GM21526 (cell line): Measurements from ENCODE around the gene KRT12.

Experiments
- ATAC-seq: cut with Tn5 transposase; IDR thresholded peaks from one replicate; pipeline ENCODE4 v1.9.1; 2021; ENCODE audit warnings: moderate library complexity; ENCODE audit not compliant: unreplicated experiment, low FRiP score

The KRT12 gene

GRCh38 chr17:40848583-40849235 is 18.3 kb downstream of the KRT12 start:
- ATAC-seq = no peak

DNA sequence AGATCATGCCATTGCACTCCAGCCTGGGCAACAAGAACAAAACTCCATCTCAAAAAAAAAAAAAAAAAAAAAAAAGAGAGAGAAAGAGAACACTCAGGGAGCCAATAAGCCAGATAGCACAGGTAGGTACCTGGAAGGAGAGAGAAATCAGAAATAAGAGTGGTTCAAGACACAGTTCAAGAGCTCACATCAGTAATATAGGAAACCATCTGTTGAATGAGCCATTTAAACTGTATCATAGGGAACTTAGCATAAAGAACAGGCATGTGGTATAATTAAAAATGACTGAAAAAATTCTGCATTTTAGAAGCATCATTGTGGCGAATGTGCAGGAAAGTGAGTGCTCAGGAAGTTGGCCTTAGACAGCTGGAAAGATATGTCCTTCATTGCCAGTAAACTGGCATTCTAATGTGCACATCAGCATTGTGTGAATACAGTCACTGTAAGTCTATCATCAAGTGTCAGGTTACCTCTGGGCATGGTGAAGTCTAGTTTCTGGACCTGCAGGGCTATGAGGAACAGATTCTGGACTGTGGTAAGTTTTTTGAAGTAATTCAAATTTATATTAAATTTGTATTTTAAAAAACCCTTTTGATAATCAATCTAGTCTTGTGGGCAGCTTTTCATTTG is 20.4 kb downstream of the KRT12 start:
- ATAC-seq = no peak

- no peak for ATAC-seq
These were observed 22.3 kb downstream of the KRT12 start for GRCh38 chr17:40844671-40845107.

DNA sequence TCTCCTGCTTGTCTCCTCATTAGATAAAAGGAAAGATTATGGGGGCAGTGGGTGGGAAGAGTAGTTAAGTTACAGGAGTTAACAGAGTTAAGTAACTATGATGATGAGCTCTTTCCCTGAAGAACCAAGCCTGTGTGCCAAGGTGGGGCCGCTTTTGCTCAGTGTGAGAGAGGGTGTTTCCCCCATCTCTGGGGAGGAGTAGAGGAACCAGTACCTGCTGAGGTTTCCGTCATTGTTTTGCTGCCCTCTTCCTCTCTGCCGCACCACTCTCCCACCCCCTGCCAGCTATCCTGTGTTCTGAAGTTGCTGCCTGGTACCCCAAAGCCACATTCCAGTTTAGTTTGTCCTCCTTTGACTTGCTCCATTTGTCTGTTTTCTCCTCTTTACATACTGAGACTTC is 23.8 kb downstream of the KRT12 start:
- ATAC-seq = no peak

- no peak for ATAC-seq
These were observed 25.8 kb downstream of the KRT12 start for GRCh38 chr17:40841246-40841645.

DNA sequence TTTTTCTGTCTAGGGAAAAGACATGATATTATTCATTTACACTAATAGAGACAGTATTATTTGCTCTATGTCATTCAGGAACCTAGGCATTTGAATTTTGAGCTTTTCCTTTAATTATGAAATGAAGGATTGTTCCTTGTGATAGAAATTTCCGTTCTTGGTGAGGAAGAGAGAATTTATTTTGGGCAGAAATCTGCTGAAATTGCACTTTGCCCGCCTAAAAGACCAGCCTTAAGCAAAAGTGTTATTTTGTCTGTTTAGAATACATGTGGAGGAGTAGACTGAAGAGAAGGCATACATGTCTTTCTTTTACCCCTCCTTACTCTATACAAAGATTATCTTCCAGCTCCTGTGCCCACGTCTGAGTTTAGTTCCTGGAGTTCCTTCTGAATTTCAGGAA is 27.8 kb downstream of the KRT12 start:
- no peak for ATAC-seq

DNA sequence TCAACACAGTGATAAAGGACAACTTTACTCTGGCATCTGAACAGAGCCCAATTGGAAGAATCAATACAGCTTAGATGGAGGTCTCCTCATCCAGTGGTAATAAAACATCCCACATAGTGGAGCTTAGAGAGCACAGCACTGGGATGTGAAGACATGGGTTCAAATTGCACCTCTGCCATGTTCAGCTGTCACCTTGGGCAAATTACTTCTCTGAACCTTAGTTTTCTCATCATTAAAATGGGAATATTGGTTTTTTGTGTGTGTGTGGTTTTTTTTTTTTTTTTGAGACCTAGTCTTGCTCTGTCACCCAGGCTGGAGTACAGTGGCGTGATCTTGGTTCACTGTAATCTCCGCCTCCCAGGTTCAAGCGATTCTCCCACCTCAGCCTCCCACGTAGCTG is 31.0 kb downstream of the KRT12 start:
- ATAC-seq = no peak

GRCh38 chr17:40833882-40834281 is 33.1 kb downstream of the KRT12 start:
- no peak for ATAC-seq

GRCh38 chr17:40832840-40833239 is 34.2 kb downstream of the KRT12 start:
- no peak for ATAC-seq

DNA sequence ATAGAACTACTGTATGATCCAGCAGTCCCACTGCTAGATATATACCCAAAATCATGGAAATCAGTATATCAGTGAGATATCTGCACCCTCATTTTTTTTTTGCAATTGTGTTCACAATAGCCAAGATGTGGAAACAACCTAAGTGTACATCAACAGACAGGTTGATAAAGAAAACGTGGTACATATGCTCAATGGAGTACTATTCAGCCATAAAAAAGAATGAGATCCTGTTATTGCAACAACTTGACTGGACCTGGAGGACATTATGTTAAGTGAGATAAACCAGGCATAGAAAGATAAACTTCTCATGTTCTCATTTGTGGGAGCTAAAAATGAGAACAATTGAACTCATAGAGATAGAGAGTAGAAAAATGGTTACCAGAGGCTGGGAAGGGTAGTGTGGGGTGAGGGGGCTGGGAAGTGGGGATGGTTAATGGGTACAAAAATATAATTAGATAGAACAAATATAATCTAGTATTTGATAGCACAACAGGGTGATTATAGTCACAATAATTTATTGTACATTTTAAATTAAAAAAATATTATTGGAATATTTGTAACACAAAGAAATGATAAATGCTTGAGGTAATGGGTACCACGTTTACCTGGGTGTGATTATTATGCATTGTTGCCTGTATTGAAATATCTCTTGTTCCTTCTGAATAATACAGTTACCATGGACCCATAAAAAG is 36.8 kb downstream of the KRT12 start:
- ATAC-seq = no peak

- no peak for ATAC-seq
These were observed 38.5 kb downstream of the KRT12 start for GRCh38 chr17:40828454-40829044.

DNA sequence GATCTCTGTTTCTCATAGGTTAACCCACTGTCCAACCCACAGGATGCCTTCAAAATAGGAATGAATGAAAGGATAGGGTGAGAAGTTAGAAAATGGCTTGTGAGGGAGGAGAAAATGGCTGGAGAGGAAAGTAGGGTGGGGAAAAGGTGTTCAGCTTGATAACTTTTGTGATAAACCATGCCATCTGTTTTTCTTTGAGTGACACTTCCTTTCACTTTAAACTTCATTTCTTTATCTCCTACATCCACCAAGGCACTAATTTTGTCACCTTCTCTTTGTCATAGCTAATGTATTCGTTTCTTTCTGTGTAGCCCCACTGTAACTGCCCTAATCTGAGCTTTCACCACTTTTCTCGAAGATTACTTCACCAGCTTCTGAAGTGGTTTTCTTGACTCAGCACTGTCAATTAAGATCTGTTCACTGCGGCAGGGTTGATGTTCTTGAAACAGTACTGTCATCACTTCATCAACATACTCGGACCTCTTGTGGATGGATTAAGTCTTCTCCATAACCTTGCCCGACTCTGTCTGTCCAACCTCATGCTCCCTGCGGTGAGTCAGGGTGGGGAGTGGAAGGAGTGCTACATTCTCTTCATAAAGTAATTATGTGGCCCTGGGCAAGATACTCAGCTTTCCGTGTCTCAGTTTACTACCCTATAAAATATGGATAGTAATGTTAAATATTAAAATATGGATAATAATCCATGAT is 39.1 kb downstream of the KRT12 start:
- ATAC-seq = no peak

DNA sequence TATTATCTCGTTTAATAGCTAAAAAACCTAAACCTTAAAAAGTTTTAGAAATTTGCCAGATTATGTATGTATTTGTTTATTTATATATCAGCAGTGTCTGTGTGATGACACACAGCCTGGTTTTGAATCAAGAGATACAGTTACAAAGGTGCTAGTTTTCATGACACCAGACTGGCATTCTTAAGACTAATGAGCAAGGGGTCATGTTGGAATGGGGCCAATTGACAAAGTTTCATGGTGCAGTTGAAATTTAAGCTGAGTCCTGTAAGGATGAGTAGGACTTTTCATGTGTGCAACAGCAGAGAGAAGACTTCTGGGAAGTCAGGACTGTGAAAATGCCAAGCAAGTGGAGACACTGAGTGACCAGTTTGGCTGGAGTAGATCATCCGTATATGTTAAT is 41.4 kb downstream of the KRT12 start:
- ATAC-seq = no peak

- no peak for ATAC-seq
These were observed 42.8 kb downstream of the KRT12 start for GRCh38 chr17:40824015-40824832.

DNA sequence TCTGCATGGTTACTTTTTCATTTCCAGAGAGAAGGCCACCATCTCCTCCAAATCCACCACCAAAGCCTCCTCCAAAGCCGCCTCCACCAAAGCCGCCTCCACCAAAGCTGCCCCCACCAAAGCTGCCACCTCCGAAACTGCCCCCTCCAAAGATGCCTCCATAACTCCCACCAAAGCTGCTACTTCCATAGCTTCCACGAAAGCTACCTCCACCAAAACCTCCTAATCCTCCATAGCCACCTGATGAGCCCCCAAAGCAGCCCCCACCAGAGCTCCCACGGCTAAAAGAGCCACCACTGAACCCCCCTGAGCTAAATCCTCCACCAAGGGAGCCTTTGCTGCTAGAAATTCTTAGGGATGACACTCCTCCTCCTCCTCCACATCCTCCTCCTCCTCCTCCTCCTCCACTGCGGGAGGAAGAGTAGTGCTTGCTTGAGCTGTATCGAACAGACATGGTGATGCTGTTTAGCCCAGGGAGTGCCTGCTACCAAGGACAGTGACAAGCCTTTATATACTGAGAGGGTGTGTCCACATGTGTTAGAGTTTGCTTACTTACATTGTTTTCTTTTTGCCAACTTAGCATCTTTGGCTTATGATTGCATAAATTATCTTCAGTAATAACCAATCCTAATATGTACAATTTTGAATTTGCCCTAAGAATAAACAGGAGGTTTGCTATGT is 44.8 kb downstream of the KRT12 start, which contains the start of gene KRT10:
KRT10 (minus strand) TSS at position 483 of the 681 bp plus-strand sequence; CDS start at position 454, 29 bp downstream.
- ATAC-seq = no peak

GRCh38 chr17:40821536-40821935 is 45.5 kb downstream of the KRT12 start:
- ATAC-seq = no peak

GRCh38 chr17:40820228-40820838 is 46.7 kb downstream of the KRT12 start:
- ATAC-seq = no peak

GRCh38 chr17:40819528-40820125 is 47.4 kb downstream of the KRT12 start:
- ATAC-seq = no peak
